ENCODE measurements around the gene SRGN. TPM values are rescaled to one million over a fixed set of nuclear protein-coding genes. Genes with fewer than 3 reads are reported as not detected.
A peak's percentile ranks its signal among the peaks of the same experiment; 100 is the strongest.

SRGN gene
- total and polyA plus RNA-seq, 10 of the 15 experiments (the other 5 are each of a cell fraction or from before 2014, with no cell fraction given), result 382 to 2,414 (median 885) TPM

DNA sequence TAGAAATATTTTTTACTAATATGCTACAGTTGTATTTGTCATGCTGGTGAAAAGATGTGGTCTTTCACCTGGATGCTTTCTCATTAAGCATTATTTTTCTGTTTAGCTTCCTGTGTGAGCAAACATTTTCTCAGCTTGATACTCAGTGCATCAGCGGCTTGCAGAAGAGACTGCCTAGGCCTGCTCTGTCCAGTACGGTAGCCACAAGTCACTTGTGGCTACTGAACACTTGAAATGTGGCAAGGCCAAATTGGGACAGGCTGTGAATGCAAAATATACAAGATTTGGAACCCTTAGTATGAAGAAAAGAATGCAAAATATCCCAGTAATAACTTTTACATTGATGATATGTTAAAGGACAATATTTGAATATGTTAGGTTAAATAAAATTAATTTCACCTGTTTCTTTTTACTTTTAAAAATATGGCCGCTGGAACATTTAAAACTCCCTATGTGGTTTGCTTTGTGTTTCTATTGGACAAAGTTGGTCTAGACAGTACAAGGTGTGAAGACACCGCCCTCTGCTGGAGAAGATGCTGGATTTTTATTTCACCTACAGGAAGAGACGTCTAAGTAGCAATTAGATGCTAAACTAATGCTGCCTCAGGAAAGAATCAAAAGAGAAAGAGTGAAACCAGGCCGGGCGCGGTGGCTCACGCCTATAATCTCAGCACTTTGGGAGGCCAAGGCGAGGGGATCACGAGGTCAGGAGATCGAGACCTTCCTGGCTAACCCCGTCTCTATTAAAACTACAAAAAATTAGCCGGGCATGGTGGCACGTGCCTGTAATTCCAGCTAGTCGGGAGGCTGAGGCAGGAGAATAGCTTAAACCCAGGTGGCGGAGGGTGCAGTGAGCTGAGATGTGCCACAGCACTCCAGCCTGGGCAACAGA lies 5.3 kb downstream of the SRGN start (continued):
- TF ChIP-seq MTA3 (IDR thresholded peaks at IDR 0.05; ENCODE audit: borderline replicate concordance, low read length) (no peak), ZBED1 (IDR thresholded peaks at IDR 0.05; ENCODE audit: borderline replicate concordance) (no peak), TBL1XR1 (IDR thresholded peaks at IDR 0.05; ENCODE audit: low read depth, low read length) (no peak), TCF7 (IDR thresholded peaks at IDR 0.05; ENCODE audit: borderline replicate concordance) (no peak), FOXK2 (IDR thresholded peaks at IDR 0.05) (no peak), TARDBP (IDR thresholded peaks at IDR 0.05; ENCODE audit: borderline replicate concordance) (no peak), ZSCAN29 (IDR thresholded peaks at IDR 0.05) (no peak), RELA (IDR thresholded peaks at IDR 0.05; ENCODE audit: borderline replicate concordance, partially characterized antibody) (no peak), MEF2B (IDR thresholded peaks at IDR 0.05; ENCODE audit: partially characterized antibody, poor library complexity, severe bottlenecking) (peak; percentile 21), SUZ12 (IDR thresholded peaks at IDR 0.05; ENCODE audit: unreplicated experiment) (no peak), FOXM1 (IDR thresholded peaks at IDR 0.05; ENCODE audit: low read depth, low read length) (peak; percentile 57; the same call in 1 of the 2 replicates), SMARCA5 (IDR thresholded peaks at IDR 0.05) (peak; percentile 49), BHLHE40 (IDR thresholded peaks at IDR 0.05; ENCODE audit: borderline replicate concordance in 1 of 2, low read depth in 2 of 2, low read length in 1 of 2) (peak; percentile 28 to 68; a peak in 3 of 4 replicates), EZH2 (IDR thresholded peaks at IDR 0.05; ENCODE audit: borderline replicate concordance, control insufficient read depth, low read depth, low read length) (no peak), MTA2 (IDR thresholded peaks at IDR 0.05; ENCODE audit: low read depth) (peak; percentile 41; the same call in 1 of the 2 replicates), NFIC (IDR thresholded peaks at IDR 0.05; ENCODE audit: low read depth, low read length) (0 out of 2 replicates have a peak, but pooled peaks have one; percentile 16), NBN (IDR thresholded peaks at IDR 0.05) (0 out of 2 replicates have a peak, but pooled peaks have one; percentile 38), YBX1 (IDR thresholded peaks at IDR 0.05) (no peak), SPI1 (IDR thresholded peaks at IDR 0.05; ENCODE audit: borderline replicate concordance, insufficient read depth, low read depth, low read length) (no peak)
- TF ChIP-seq, protein P1, sequence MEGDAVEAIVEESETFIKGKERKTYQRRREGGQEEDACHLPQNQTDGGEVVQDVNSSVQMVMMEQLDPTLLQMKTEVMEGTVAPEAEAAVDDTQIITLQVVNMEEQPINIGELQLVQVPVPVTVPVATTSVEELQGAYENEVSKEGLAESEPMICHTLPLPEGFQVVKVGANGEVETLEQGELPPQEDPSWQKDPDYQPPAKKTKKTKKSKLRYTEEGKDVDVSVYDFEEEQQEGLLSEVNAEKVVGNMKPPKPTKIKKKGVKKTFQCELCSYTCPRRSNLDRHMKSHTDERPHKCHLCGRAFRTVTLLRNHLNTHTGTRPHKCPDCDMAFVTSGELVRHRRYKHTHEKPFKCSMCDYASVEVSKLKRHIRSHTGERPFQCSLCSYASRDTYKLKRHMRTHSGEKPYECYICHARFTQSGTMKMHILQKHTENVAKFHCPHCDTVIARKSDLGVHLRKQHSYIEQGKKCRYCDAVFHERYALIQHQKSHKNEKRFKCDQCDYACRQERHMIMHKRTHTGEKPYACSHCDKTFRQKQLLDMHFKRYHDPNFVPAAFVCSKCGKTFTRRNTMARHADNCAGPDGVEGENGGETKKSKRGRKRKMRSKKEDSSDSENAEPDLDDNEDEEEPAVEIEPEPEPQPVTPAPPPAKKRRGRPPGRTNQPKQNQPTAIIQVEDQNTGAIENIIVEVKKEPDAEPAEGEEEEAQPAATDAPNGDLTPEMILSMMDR (IDR thresholded peaks at IDR 0.05 in 2 of 3, conservative IDR thresholded peaks at IDR 0.05 in 1 of 3; ENCODE audit: control insufficient read depth in 2 of 3, extremely low read depth in 1 of 3, insufficient read depth in 1 of 3, low read depth in 3 of 3, low read length in 3 of 3), result peak; percentile 53 to 68 (median 60); a peak in 5 of 6 replicates
- TF ChIP-seq, protein P2, sequence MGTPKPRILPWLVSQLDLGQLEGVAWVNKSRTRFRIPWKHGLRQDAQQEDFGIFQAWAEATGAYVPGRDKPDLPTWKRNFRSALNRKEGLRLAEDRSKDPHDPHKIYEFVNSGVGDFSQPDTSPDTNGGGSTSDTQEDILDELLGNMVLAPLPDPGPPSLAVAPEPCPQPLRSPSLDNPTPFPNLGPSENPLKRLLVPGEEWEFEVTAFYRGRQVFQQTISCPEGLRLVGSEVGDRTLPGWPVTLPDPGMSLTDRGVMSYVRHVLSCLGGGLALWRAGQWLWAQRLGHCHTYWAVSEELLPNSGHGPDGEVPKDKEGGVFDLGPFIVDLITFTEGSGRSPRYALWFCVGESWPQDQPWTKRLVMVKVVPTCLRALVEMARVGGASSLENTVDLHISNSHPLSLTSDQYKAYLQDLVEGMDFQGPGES (IDR thresholded peaks at IDR 0.05), result no peak
- TF ChIP-seq, protein P3, sequence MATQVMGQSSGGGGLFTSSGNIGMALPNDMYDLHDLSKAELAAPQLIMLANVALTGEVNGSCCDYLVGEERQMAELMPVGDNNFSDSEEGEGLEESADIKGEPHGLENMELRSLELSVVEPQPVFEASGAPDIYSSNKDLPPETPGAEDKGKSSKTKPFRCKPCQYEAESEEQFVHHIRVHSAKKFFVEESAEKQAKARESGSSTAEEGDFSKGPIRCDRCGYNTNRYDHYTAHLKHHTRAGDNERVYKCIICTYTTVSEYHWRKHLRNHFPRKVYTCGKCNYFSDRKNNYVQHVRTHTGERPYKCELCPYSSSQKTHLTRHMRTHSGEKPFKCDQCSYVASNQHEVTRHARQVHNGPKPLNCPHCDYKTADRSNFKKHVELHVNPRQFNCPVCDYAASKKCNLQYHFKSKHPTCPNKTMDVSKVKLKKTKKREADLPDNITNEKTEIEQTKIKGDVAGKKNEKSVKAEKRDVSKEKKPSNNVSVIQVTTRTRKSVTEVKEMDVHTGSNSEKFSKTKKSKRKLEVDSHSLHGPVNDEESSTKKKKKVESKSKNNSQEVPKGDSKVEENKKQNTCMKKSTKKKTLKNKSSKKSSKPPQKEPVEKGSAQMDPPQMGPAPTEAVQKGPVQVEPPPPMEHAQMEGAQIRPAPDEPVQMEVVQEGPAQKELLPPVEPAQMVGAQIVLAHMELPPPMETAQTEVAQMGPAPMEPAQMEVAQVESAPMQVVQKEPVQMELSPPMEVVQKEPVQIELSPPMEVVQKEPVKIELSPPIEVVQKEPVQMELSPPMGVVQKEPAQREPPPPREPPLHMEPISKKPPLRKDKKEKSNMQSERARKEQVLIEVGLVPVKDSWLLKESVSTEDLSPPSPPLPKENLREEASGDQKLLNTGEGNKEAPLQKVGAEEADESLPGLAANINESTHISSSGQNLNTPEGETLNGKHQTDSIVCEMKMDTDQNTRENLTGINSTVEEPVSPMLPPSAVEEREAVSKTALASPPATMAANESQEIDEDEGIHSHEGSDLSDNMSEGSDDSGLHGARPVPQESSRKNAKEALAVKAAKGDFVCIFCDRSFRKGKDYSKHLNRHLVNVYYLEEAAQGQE (IDR thresholded peaks at IDR 0.05; ENCODE audit: low read depth, low read length), result no peak

Measured in GM12878 (cell line).